ENCODE results near the gene NT5M.

- TF ChIP-seq CTCF (IDR thresholded peaks at IDR 0.05) (no peak), POLR2AphosphoS5 (IDR thresholded peaks at IDR 0.05) (no peak), POLR2A (IDR thresholded peaks at IDR 0.05) (no peak)
Measured at GRCh38 chr17:17322516-17323510, 19.6 kb downstream of the NT5M start.

All from breast epithelium (tissue), 3 donors.